Esophagus squamous epithelium (tissue), 4 donors: Measurements from ENCODE around the gene INSM1.

Experiments used
- CTCF ChIP-seq, 6 experiments: fragments of 450-650 bp in 4 of 6; fragments of 200-600 bp in 2 of 6; sonication (generic) in 2 of 6; IDR thresholded peaks; one replicate each; pipeline ENCODE4 v1.5.1; 2016 to 2019; ENCODE audit warnings: antibody characterized with exemption in 6 of 6, mild to moderate bottlenecking in 4 of 6, moderate library complexity in 4 of 6
- POLR2A ChIP-seq, 4 donors: fragments of 450-650 bp; IDR thresholded peaks; one replicate each; pipeline ENCODE4 v1.6.1; 2017; ENCODE audit warnings: antibody characterized with exemption in 4 of 4, mild to moderate bottlenecking in 4 of 4, moderate library complexity in 3 of 4

- no peak for TF ChIP-seq CTCF (IDR thresholded peaks at IDR 0.05)
- no peak for TF ChIP-seq POLR2A (IDR thresholded peaks at IDR 0.05)
Measured at GRCh38 chr20:20366876-20367574, 879 bp upstream of the INSM1 start.
